GM12891 (cell line): ENCODE results near the gene MAPK11.

Experiments
- POLR2A ChIP-seq: IDR thresholded peaks from 2 replicates; pipeline ENCODE4 v1.6.1; 2011; ENCODE audit warnings: low read depth, low read length, control low read depth
- POLR2AphosphoS5 ChIP-seq: IDR thresholded peaks from 2 replicates; pipeline ENCODE4 v1.6.1; 2011; ENCODE audit warnings: low read depth, low read length, control low read depth
- POU2F2 ChIP-seq: IDR thresholded peaks from 2 replicates; pipeline ENCODE4 v1.6.1; 2011; ENCODE audit warnings: low read depth, mild to moderate bottlenecking, control low read depth, low read length, moderate library complexity
- SPI1 ChIP-seq: IDR thresholded peaks from 2 replicates; pipeline ENCODE4 v1.6.1; 2011; ENCODE audit warnings: low read depth, low read length, control low read depth
- TAF1 ChIP-seq: IDR thresholded peaks from 2 replicates; pipeline ENCODE4 v1.6.1; 2011; ENCODE audit warnings: low read depth, low read length, control low read depth

- TF ChIP-seq POLR2A (no peak; the same call in none of the 2 replicates), POLR2AphosphoS5 (0 out of 2 replicates have a peak, but pooled peaks have one; percentile 32), POU2F2 (no peak), SPI1 (no peak), TAF1 (no peak)
These were observed 35.9 kb upstream of the MAPK11 start for GRCh38 chr22:50305923-50306566.
